Measurements from ENCODE around the gene RDH12. TPM values are rescaled to one million over a fixed set of nuclear protein-coding genes. Genes with fewer than 3 reads are reported as not detected.

RDH12 gene
- total and polyA plus RNA-seq, 9 of the 15 experiments (the other 6 are each of a cell fraction or from before 2014, with no cell fraction given): 0.03 to 0.29 (median 0.07) TPM; not detected in 2

- TF ChIP-seq CEBPG (CRISPR knock-in tag; IDR thresholded peaks at IDR 0.05) (no peak), CEBPG (tag; conservative IDR thresholded peaks at IDR 0.05 in 1 of 2, IDR thresholded peaks at IDR 0.05 in 1 of 2) (peak in 1 of 2 experiments; percentile 53; a peak in 1 of 4 replicates), USF1 (CRISPR knock-in tag; IDR thresholded peaks at IDR 0.05) (peak; percentile 70), ZNF175 (CRISPR knock-in tag; IDR thresholded peaks at IDR 0.05; ENCODE audit: low read depth) (no peak), JUND (IDR thresholded peaks at IDR 0.05; ENCODE audit: borderline replicate concordance, low read depth, low read length) (peak; percentile 87), JUND (tag; IDR thresholded peaks at IDR 0.05; ENCODE audit: borderline replicate concordance, low read depth, low read length) (peak; percentile 91), ATF3 (IDR thresholded peaks at IDR 0.05) (peak; percentile 91), ATF3 (CRISPR knock-in tag; conservative IDR thresholded peaks at IDR 0.05) (0 out of 2 replicates have a peak, but pooled peaks have one; percentile 52), TCF7 (IDR thresholded peaks at IDR 0.05; ENCODE audit: borderline replicate concordance) (no peak), MGA (IDR thresholded peaks at IDR 0.05) (peak; percentile 60), SNRNP70 (optimal IDR thresholded peaks at IDR 0.05; ENCODE audit: low read depth, low read length) (no peak), CAMTA2 (CRISPR knock-in tag; conservative IDR thresholded peaks at IDR 0.05) (no peak), ZNF41 (CRISPR knock-in tag; conservative IDR thresholded peaks at IDR 0.05) (no peak), RBM15 (IDR thresholded peaks at IDR 0.05; ENCODE audit: insufficient read depth, low read length) (no peak), ARID1B (IDR thresholded peaks at IDR 0.05) (peak; percentile 30; the same call in 1 of the 2 replicates)
These were observed 37.2 kb downstream of the RDH12 start (continued) for GRCh38 chr14:67738740-67739504.

Measured in K562 (cell line).